MG63 (cell line): ENCODE measurements around the gene ACOT7. TPM values are rescaled to one million over a fixed set of nuclear protein-coding genes. Genes with fewer than 3 reads are reported as not detected.

ENCODE experiments used
- DNase-seq: peaks from one replicate; pipeline ENCODE4 v3.0.0-alpha.2; 2020
- H3K27me3 ChIP-seq: fragments of 250-450 bp; sonication (Bioruptor Pico); 2 replicates; pipeline ENCODE4 v1.5.1; 2020; ENCODE audit warnings: mild to moderate bottlenecking, moderate library complexity
- H3K36me3 ChIP-seq: fragments of 250-450 bp; sonication (Bioruptor Pico); 2 replicates; pipeline ENCODE4 v1.5.1; 2020; ENCODE audit warnings: mild to moderate bottlenecking, moderate library complexity
- H3K4me3 ChIP-seq: fragments of 250-450 bp; sonication (Bioruptor Pico); 2 replicates; pipeline ENCODE4 v1.5.1; 2020; ENCODE audit warnings: mild to moderate bottlenecking, moderate library complexity
- H3K9me3 ChIP-seq: fragments of 250-450 bp; sonication (Bioruptor Pico); 2 replicates; pipeline ENCODE4 v1.5.1; 2020; ENCODE audit warnings: mild to moderate bottlenecking, moderate library complexity
- total RNA-seq: library from RNA; depleted of rRNA; stranded (reverse); fragments of >200 nt; shearing (Covaris generic); gene quantifications from 2 replicates; pipeline ENCODE4 v1.2.3, GENCODE V29; 2014; ENCODE audit warnings: low replicate concordance

Gene ACOT7
- total RNA-seq, 1 experiment from 2014 or later, result 91.4 TPM

DNA sequence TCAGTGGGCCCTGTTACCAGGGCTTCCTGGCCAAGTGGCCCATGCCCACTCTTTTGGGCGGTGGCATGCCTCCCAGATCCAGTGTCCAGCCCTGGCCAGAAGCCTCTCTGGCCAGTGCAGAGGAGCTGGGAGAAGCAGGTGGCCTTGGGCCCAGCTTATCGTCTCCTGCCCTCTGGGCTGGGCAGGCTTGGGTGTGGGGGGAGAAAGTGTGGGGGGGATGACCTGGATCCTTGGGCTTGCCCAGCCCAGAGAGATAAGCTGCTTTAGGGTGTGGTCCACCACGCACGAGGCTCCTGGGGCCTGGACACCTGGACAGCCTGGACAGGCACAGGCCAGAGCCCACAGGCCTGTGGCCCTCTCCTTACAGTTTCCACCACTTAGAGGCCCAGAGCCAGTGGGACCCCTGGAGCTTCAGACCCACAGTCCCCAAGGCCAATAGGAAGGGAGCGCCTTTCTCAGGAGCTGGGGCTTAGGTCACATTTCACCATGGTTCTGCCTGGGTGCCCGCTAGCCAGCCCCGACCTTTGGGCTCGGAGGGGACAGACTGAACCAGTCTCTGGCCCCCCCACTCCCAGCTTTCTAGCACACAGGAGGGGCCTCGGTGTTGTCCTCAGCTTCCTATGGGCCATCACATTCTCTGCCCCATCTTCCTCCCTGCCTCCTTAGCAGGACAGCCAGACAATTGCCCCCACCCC lies 32.9 kb upstream of the ACOT7 start:
- H3K9me3 ChIP-seq, result no peaks in the 10 kb centered on the region
- peaks cover 6% of the 10 kb centered on the region for H3K27me3 ChIP-seq
- no peak overlapping the region for H3K4me3 ChIP-seq
- DNase-seq, result no peak
- H3K36me3 ChIP-seq, result no peaks in the 10 kb centered on the region

DNA sequence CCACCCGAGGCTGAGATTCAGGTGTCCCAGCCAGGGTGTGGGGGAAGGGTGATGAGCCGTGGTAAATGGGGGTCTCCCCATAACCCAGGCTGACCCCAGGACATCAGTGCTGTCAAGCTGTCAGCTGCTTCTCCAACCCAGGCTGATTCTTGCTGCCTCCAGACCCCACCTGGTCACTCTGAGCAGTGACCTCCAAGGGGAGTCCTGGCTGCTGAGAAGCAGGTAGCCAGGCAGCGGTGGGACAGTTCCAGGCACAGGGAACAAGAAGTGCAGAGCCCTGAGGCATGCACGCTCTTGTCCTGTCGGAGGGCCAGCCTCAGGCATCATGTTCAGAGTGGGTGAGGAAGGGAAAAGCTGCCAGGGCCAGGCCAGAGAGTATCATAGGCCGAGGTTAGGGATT lies 32.1 kb upstream of the ACOT7 start:
- no peak for DNase-seq
- H3K27me3 ChIP-seq, result peaks cover 6% of the 10 kb centered on the region
- H3K4me3 ChIP-seq, result no peak overlapping the region
- H3K9me3 ChIP-seq, result no peaks in the 10 kb centered on the region
- H3K36me3 ChIP-seq, result no peaks in the 10 kb centered on the region

DNA sequence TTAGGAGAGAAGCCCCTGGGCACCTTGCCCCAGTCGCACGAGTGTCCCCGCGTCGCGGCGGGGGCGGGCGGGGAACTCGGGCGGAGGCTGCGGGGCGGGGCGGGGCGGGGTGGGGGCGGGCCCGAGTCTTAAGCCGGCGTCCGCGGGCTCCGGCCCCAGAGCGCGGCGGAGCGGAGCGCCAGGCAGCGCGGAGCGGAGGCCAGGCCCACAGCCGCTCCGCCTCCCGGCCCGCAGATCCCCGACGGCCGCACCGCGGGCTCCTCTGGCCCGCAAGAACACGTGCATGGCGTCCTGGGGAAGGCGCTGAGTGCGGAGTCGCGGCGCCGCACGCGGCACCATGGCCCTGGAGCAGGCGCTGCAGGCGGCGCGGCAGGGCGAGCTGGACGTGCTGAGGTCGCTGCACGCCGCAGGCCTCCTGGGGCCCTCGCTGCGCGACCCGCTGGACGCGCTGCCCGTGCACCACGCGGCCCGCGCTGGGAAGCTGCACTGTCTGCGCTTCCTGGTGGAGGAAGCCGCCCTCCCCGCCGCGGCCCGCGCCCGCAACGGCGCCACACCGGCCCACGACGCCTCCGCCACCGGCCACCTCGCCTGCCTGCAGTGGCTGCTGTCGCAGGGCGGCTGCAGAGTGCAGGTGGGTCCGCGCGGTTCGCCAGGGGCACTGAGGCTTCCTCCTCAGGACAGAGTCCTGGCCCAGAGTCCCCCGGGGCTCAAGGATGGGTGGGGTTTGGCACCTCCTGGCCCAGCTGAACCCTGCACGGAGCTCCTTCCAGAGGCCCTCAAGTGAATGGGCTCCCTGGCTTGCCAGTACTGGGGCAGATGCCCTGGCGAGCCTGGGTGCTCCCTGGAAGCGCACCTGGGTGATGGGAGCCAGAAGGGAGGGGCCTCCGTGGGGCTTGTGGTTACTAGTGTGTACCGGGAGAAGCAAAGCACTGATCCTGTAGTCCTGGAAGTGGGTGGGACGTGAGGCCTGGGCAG lies 31.3 kb upstream of the ACOT7 start, which contains the start of gene ESPN:
Gene ESPN, plus strand, starts transcription at position 158 of the 975 bp plus-strand sequence. Its CDS starts 180 bp downstream, at position 338.
- peaks cover 6% of the 10 kb centered on the region for H3K27me3 ChIP-seq
- H3K9me3 ChIP-seq, result no peaks in the 10 kb centered on the region
- no peaks in the 10 kb centered on the region for H3K36me3 ChIP-seq
- no peak for DNase-seq
- H3K4me3 ChIP-seq, result no peak within 1 kb of the TSS

DNA sequence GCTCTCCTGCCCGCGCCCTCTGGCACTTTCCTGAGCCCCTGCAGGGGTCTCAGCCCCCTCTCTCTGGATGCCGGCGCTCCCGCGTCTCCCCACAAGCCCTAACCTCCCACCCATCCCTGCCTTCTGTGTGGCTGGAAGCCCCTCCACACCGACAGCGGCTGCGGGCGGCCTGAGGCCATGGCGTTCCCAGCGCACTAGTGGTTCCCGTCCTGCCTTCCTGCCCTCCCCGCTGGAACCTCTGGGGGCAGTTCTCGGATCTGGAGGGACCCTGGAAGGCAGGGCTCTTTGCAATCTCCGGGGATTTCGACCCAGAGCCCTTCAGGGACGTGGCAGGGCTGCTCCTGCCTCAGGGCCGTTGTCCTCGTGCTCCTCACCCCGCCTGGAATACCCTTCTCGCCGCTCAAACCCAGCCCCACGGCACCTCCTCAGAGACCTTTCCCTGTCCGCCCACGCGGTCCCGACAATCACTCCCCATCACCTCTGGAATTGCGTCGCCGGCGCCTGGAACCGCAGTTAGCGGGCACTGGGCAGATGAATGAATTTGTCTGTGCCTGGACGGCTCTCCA lies 30.5 kb upstream of the ACOT7 start:
- Histone ChIP-seq H3K27me3 (peaks cover 6% of the 10 kb centered on the region), H3K4me3 (no peak overlapping the region), H3K36me3 (no peaks in the 10 kb centered on the region), H3K9me3 (no peaks in the 10 kb centered on the region)
- no peak for DNase-seq

DNA sequence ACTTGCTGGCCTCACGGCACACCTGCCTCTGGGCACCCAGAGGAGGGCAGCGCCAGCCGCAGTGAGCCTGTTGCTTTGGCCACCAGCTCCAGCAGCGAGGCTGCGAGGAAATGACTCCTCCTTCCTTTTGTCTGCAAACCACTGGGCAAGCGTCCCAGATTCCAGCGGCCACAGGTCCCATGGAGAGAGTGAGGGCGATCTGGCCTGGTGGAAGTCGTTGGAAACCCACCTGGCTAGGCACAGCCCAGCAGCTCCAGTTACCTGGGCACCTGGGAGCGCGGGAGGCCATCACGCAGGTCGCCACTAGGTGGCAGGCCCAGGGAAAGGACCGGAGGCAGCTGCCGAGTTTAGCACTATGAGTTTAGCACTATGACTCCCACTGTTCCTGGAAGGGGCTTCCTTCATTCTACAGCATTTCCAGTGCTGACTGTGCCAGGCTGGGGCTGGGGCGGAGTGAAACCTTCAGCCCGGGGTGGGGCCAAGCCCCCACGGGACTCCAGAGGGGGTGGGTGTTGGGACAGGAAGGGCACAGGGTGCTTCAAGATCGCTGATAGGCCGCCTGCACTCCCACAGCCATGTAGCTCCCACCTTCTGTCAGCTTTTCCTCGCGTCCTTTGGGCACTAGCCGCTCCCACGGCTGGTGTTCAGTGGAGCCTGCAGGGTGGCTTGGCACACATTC lies 29.9 kb upstream of the ACOT7 start:
- peaks cover 6% of the 10 kb centered on the region for H3K27me3 ChIP-seq
- no peaks in the 10 kb centered on the region for H3K36me3 ChIP-seq

DNA sequence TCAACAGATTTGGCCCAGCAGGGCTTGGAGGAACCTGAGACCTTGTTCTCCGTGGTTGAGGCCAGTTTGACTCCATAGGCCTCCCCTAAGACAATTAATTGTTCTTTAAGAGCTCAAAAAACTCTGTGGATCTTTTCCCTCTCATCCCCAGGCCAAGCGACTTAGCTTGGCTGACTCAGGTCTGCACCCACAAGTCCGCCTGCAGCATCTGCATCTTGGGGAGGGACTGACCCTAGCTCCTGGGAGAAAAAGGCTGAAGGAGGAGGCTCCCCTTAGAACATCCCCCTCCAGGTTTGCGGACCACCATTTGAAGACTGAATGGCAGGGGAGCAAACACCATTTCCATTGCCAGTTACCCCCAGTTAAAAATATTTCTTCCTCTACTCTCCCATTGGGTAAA lies 27.7 kb upstream of the ACOT7 start:
- Histone ChIP-seq H3K9me3 (no peaks in the 10 kb centered on the region), H3K36me3 (no peaks in the 10 kb centered on the region), H3K27me3 (peaks cover 6% of the 10 kb centered on the region), H3K4me3 (no peak overlapping the region)
- no peak for DNase-seq

More for the DNA sequence above, 29.9 kb upstream of the ACOT7 start:
- H3K9me3 ChIP-seq, result no peaks in the 10 kb centered on the region
- H3K4me3 ChIP-seq, result no peak overlapping the region
- DNase-seq, result peak; percentile 82

DNA sequence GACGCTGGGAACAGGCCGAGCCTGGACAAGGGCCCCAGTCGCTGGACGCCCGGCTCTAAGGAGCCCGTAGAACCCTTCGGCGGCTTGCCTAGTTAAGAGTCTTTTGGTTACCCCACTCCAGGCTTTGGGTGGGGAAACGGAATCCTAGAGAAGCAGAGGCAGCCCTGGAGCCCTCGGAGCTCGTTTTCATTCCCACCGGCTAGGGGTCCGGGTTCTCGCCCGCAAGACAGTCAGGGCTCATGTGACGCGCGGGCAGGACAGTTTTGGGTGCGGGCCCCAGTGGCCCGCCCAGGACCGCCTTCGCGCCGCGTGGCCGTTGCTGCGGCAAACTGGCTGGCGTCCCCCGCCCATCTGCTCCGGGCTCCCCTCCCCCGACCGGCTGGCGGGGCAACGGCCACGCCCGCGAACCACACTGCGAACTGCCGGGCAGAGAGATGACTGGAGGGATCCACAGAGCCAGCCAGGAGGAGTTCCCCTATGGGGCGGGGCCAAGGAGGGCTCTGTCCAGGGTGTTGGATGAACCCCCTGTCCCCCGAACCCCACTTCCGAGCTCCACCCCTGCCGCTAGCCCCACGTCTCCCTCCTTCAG lies 27.0 kb upstream of the ACOT7 start:
- Histone ChIP-seq H3K9me3 (no peaks in the 10 kb centered on the region), H3K4me3 (no peak overlapping the region), H3K36me3 (no peaks in the 10 kb centered on the region), H3K27me3 (peaks cover 6% of the 10 kb centered on the region)
- DNase-seq, result no peak

DNA sequence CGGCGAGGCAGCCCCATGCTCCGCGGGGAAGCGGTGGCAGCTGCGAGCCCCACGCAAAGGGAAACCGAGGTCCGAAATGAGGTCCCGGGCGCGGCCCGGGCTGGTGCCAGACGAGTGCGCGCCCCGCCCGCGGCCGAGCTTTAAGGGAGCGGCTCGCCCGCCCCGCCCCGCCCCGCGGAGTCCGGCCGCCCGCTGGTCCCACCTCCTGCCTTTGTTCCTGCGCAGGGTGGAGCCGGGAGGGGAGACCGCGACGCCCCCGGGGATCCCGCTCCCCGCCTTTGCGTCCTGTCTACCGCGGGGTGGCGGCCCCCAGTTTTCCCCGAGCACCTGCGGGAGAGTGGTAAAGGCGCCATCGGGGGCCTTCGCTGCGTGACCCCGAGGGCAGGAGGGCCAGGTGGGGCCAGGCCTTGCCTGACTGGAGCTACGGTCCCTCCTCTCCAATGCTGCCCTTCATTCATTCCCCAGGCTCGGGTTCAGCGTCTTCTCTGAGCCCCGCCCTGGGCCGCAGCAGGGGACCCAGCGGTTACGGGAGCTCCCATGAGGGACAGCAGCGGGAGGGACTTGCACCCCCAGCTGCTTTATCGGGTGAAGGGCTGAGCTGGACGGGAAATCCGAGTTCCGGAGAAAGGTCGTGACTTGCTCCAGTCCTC lies 26.4 kb upstream of the ACOT7 start, which contains the start of gene HES2:
Gene HES2, minus strand, starts transcription at position 116 of the 650 bp plus-strand sequence. Its CDS starts 99 bp downstream, at position 17.
- DNase-seq, result peak; percentile 49
- Histone ChIP-seq H3K4me3 (peak within 1 kb of the TSS; percentile 41), H3K27me3 (peaks cover 8% of the 10 kb centered on the region), H3K9me3 (no peaks in the 10 kb centered on the region), H3K36me3 (no peaks in the 10 kb centered on the region)

DNA sequence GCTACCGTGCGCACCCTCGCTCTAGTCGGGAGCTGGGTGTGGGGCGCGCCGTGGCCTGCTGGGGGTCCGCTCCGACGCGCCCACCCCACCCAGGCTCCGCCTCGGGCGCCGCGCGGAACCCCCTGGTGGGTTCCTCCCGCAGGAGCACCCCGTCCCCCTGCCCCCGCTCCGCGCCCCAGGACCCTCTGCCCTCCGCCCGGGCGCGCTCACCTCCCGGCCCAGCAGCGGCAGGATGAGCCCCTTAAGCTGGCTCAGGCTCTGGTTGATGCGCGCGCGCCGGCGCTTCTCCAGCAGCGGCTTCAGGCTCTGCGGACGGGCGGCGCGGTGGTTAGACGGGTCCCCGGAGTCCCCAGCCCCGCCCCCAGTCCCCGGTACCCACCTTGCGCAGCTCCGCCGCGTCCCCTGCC lies 25.8 kb upstream of the ACOT7 start:
- peak overlapping the region; percentile 41 for H3K4me3 ChIP-seq
- H3K27me3 ChIP-seq, result peaks cover 13% of the 10 kb centered on the region
- DNase-seq, result peak; percentile 35
- H3K9me3 ChIP-seq, result no peaks in the 10 kb centered on the region
- H3K36me3 ChIP-seq, result no peaks in the 10 kb centered on the region

DNA sequence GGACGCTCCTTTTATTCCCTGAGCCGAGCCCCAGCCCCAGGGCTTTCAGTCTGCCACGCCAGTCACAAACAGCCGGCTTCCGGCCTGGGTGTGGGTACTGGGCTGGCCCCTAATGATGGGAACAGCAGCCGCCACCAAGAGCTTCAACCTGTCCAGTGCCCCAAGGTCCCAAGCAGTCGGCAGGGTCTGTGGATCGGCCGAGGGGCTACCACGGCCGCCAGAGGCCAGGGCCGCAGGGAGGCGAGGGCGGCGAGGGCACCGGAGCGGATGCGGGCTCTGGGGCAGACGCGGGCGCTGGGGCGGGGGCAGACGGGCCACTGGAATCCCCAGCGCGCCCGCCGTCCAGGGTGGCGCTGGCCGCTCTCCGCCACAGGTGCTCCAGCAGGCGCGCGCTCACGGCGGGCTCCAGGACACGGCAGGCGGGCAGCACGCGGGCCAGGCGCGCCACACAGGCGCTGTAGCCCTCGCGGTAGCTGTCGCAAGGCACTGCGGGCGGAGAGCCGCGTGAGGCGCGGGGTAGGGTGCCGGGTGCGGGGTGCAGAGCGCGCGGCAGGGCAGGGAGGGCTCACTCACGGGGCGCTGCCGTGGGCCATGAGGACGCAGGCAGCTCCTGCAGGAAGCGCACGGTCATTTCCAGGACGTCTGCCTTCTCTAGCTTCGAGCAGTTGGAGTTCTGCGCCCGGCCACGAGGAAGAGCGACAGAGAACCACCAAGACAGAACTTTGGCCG lies 25.3 kb upstream of the ACOT7 start:
- H3K36me3 ChIP-seq, result no peaks in the 10 kb centered on the region
- peaks cover 7% of the 10 kb centered on the region for H3K27me3 ChIP-seq
- no peaks in the 10 kb centered on the region for H3K9me3 ChIP-seq
- no peak for DNase-seq
- H3K4me3 ChIP-seq, result no peak overlapping the region; the same call in 1 of the 2 replicates

DNA sequence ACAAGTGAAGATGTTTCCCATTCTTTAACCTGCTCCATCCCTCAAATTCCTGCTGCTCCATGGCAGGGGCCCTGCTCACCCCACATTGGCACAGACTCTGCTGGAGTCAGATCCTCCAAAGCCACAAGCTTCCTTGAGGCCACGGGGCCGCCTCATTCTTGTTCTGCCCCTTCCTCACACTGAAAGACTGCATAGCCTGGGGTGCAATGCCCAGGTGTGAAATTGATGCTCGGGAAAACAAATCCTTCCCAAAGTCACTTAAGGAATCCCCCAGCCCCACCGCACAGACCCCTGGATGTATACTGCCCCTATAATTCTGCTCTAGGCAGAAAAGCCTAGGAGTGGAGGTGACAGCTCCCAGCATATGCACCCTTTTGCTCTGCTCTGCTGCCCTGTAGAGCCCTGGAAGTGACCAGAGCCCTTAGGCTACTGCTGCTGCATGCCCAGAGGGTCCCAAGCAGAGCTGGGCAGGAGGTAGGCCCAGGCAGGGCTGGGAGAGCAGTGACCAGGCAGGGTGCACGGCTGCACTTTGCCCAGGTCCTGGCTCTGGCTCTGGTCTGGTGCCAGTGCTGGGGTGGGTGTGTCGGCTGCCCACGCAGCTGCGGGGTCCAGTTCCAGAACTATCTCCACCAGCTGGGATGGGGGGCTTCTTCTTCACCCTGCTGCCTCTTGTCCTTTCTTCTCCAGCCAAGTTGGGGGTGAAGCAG lies 24.5 kb upstream of the ACOT7 start:
- no peak overlapping the region for H3K4me3 ChIP-seq
- H3K9me3 ChIP-seq, result no peaks in the 10 kb centered on the region
- H3K36me3 ChIP-seq, result no peaks in the 10 kb centered on the region
- DNase-seq, result no peak
- peaks cover 7% of the 10 kb centered on the region; the same call in 1 of the 2 replicates for H3K27me3 ChIP-seq

DNA sequence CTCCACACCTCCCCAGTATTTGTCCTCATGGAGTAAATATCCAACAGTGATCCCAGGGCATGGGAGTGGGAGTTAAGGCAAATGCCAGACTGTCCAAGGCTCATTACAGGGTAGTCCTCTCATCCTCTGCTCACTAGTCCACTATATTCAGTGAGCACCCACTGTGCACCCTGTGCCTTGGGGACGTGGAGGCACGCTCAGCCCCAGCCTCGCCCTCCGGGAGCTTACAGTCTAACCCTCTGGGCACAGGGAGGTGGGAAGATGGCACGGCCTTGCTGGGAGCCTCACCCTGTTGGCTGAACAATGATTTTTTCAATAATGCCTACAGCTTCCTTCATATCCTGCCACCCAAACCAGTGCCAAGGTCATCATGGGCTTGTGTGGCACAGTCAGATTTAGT lies 23.3 kb upstream of the ACOT7 start:
- Histone ChIP-seq H3K27me3 (peaks cover 7% of the 10 kb centered on the region; the same call in 1 of the 2 replicates), H3K4me3 (no peak overlapping the region), H3K9me3 (no peaks in the 10 kb centered on the region), H3K36me3 (no peaks in the 10 kb centered on the region)
- DNase-seq, result no peak

DNA sequence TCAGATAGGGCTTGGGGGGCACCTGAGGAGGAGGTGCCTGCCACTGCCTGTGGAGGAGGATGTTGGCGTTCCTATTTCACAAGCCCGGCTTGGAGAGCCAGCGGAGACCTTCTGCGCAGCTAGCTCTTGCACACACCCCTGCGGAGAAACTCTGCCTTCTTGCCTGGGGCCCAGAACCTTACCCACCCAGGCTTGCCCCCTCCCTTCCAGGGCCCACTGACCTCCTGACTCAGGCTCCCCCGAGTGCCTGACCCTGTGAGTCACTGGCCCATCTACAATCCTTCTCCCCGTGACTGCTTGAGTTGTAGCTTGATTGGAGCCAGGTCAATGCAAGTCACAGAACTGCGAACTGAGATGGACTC lies 22.7 kb upstream of the ACOT7 start:
- H3K27me3 ChIP-seq, result peaks cover 7% of the 10 kb centered on the region; the same call in 1 of the 2 replicates
- no peaks in the 10 kb centered on the region for H3K9me3 ChIP-seq
- H3K36me3 ChIP-seq, result no peaks in the 10 kb centered on the region
- H3K4me3 ChIP-seq, result no peak overlapping the region
- no peak for DNase-seq

DNA sequence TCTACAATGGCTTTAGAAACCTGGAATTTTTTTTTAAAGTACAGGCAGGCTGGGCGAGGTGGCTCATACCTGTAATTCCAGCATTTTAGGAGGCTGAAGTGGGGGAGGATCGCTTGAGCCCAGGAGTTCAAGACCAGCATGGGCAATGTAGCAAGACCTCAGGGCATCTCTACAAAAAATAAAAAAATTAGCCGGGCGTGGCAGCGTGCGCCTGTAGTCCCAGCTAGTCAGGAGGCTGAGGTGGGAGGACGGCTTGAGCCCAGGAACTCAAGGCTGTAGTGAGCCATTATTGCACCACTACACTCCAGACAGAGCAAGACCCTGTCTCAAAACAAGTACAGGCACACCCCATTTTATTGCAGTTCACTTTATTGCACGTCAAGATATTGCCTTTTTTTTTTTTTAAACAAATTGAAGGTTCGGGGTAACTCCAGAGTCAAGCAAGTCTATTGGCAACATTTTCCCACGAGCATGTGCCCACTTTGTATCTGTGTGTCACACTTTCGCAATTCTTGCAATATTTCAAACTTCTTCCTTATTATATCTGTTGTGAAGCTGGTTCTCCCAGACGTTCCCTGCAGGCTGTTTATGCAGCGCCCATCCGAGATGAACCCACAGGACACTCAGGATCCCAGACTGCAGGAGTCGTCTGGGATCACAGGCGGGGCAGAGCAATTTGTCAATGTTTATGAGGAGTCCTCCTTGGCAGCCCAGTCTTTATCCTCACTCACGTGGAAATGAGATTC lies 21.5 kb upstream of the ACOT7 start:
- Histone ChIP-seq H3K27me3 (peaks cover 7% of the 10 kb centered on the region; the same call in 1 of the 2 replicates), H3K9me3 (no peaks in the 10 kb centered on the region), H3K36me3 (no peaks in the 10 kb centered on the region), H3K4me3 (no peak overlapping the region)
- DNase-seq, result no peak
